NCI-H1092 (cell line): ENCODE data around the gene TRABD.

Experiments
- DNase-seq: peaks from one replicate; lab custom pipeline; 2025; lab: John Stamatoyannopoulos, UW

The TRABD gene

GRCh38 chr22:50175191-50175461 lies 10.6 kb upstream of the TRABD start:
- DNase-seq, result no peak

- no peak for DNase-seq
Measured at GRCh38 chr22:50175921-50176849, 9.5 kb upstream of the TRABD start.

GRCh38 chr22:50176850-50177536 lies 8.7 kb upstream of the TRABD start:
- DNase-seq, result no peak

DNA sequence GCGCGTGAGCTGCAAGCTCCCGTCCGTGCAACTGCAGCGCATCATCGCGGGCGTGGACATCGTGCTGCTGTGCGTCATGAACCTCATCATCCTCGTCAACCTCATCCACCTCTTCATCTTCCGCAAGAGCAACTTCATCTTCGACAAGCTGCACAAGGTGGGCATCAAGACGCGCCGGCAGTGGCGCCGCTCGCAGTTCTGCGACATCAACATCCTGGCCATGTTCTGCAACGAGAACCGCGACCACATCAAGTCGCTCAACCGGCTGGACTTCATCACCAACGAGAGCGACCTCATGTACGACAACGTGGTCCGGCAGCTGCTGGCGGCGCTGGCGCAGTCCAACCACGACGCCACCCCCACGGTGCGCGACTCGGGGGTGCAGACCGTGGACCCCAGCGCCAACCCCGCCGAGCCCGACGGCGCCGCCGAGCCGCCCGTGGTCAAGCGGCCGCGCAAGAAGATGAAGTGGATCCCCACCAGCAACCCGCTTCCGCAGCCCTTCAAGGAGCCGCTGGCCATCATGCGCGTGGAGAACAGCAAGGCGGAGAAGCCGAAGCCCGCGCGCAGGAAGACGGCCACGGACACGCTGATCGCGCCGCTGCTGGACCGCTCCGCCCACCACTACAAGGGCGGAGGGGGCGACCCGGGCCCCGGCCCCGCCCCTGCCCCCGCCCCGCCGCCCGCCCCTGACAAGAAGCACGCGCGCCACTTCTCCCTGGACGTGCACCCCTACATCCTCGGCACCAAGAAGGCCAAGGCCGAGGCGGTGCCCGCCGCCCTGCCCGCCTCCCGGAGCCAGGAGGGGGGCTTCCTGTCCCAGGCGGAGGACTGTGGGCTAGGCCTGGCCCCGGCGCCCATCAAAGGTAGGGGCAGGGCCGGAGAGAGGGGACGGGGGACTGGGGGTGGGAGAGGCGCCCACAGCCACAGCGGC lies 7.9 kb upstream of the TRABD start:
- DNase-seq, result no peak

- DNase-seq, result no peak
Measured at GRCh38 chr22:50178471-50178864, 7.2 kb upstream of the TRABD start.

- no peak for DNase-seq
Measured at GRCh38 chr22:50178871-50179869, 6.5 kb upstream of the TRABD start.

GRCh38 chr22:50179937-50180726 lies 5.6 kb upstream of the TRABD start:
- no peak for DNase-seq

DNA sequence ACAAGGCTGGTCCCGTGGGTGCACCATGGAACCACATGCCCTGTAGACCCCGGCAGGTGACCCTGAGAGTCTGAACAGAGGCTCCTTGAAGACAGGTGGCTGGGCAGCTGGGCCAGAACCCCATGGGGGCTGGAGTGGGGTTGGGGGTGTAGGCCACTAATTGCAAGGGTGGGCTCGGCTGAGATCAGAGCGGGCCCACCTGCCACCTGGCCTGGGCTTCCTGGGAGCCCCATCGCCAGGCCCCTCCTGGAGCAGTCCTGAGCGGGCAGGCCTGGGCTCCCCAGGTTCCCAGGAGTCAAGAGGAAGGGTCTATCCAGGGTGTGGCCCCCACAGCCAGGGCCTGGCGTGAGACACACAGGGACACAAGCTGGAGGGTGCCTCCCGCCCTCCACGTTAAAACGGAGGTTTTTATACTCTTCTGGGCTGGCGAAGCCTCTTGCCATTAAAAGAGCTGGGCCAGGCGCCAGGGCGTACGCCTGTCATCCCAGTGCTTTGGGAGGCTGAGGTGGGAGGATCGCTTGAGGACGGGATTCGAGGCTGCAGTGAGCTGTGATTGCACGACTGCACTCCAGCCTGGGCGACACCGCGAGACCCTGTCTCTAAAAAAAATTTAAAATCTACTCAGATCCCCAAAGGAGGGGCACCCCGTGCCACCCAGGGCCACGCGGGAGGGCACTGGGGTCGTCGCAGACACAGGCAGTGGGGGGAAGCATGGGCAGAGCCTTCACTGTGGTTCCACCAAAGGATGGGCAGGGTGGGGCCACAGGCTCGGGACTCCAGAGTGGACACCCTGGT lies 4.8 kb upstream of the TRABD start:
- no peak for DNase-seq

DNA sequence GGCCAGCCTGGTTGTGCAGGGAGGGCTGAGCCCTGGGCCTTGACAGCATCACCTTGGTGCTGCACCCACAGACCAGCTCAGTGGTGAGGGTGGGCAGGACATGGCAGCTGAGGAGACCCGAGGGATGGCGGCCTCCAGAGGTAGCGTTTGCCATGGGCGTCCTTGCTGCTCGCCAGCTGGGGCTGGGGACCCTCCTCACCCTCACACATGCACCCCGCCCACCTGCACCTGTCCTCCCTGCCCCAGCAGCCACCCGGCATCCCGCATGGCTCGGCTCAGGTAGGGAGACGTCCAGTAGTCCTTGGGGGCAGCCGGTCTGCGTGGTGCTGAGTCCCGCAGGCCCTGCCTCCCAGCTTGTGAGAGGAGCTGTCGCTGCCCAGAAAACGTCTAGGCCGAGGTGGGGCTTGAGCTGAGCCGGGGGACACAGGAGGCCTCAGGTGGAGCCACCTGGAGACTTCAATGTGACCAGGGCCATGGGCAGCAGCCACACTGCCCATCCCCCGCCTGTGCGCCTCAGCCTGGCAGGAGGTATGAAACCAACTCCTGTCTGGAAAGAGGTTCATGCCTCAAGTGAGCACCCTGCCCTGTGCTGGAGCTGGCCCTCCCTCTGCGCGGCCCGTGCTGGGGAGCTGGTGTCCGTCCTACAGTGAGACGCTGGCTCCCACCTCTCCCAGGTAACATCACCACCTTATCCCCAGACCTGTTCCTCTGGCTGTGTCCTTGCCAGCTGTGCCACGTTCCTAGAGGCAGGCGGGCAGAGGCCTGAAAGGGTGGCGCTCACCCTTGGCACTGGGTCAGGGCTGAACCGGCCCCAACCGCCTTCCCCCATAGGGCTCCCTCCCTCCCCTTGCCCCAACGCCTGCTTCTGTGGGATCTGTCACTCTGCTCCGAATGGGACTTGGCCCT lies 3.3 kb upstream of the TRABD start:
- no peak for DNase-seq

DNA sequence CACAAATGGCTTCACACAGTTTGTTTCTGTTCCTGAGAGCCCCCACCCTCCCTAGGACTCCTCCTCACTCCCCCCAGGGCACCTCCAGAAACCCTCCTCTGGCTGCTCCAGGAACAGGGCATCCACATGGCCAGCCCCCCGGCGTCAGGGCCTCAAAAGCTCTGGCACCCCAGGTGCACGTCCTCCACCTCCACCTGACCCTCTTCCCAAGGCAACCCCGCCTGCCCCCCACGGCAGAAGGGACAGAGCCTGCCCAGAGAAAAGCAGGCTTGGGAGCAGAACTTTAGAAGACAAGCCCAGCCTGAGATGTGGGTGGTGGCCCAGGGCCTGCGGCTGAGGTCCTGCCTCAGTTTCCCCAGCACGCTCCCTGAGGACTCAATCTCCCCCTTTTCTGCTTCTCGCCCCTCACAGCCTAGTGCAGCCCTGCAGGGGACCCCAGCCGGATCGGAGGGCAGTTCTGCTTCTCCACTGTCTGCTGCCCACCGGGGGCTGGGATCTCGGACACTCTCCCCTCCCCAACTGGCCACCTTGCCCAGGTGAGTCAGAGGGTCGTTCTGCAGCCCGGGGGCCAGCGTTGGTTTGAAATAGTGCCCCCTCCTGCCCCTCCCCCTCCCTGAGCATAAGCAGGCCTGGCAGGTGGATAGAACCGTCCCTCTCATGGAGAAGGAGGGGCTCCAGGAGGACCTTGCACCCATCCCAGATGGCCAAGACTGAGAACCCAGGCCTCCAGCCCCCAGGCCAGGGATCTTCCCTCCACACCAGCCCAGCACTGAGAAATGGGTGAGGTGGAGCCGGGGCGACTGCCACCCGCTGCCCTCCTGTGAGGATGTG lies 2.4 kb upstream of the TRABD start:
- no peak for DNase-seq

GRCh38 chr22:50184004-50184901 lies 1.5 kb upstream of the TRABD start:
- DNase-seq, result no peak

DNA sequence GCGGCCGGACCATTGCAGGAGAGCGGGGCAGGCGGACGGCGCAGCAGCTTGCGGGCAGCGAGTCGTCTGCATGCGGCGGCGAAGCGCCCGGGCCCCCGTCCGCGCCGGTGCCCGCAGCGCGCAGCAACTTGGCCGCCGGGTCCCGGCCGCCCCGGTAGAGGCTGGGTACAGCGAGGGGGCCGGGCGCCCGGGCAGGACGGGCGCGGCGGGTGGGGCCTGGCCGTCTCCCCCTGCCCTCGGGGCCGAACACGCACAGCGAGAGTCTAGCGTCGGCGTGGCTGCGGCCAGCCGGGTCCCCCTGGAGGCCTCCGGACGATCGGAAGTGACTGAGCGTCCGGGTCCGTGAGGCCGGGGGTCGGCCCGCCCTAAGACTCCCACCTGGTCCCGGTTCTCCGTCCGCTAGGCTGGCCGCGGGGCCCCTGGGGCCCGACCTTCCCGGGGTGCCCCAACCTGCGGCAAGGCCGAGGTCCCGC lies 775 bp upstream of the TRABD start:
- DNase-seq, result no peak

DNA sequence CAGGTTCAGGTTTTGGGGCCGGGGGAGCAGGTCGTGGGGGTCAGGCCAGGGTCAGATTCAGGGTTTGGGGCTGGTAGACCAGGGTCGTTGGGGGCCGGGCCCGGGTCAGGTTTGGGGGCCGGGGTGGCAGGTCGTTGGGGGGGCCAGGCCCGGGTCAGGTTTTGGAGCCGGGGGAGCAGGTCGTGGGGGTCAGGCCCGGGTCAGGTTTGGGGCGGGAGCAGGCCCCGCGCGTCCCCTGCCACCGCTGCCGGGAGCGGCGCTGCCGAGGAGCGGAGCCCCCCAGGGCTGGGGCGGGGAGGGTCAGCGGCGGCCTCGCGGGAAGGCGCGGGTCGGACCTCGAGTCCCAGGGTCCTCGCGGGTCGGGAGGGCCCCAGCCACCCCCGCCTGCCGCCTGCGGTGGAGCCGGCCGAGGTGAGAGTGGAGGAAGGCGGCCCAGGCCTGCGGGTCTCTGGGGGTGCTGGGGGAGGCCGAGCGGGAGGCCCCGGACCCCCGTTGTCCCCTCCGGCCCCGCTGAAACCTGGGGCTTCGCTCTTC lies 535 bp downstream of the TRABD start:
- no peak for DNase-seq

GRCh38 chr22:50186761-50187523 lies 1.2 kb downstream of the TRABD start:
- no peak for DNase-seq

DNA sequence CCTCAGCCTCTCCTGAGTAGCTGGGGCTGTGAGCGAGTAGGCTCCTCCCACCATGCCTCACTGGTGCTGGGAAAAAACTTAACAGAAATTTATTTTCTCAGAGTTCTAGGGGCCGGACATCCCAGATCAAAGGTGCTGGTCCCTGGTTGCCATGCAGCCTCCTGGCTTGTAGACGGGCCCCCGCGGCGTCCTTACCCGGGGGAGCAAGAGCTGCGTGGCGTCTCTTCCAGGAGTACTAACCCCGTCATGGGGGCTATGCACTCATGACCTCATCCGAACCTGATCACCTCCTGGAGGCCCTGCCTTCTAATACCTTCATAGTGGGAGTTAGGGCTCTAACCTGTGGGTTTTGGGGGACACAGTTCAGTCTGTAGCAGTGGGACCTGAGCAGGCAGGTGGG lies 2.6 kb downstream of the TRABD start:
- no peak for DNase-seq
